ENCODE measurements around the gene LDLRAD2.
A peak's percentile ranks its signal among the peaks of the same experiment; 100 is the strongest.
"Not testable (repeated sequence)": the region's sequence is repeated elsewhere in the genome, so short reads cannot be mapped to it uniquely, and the experiment has no call there.

LDLRAD2 gene

DNA sequence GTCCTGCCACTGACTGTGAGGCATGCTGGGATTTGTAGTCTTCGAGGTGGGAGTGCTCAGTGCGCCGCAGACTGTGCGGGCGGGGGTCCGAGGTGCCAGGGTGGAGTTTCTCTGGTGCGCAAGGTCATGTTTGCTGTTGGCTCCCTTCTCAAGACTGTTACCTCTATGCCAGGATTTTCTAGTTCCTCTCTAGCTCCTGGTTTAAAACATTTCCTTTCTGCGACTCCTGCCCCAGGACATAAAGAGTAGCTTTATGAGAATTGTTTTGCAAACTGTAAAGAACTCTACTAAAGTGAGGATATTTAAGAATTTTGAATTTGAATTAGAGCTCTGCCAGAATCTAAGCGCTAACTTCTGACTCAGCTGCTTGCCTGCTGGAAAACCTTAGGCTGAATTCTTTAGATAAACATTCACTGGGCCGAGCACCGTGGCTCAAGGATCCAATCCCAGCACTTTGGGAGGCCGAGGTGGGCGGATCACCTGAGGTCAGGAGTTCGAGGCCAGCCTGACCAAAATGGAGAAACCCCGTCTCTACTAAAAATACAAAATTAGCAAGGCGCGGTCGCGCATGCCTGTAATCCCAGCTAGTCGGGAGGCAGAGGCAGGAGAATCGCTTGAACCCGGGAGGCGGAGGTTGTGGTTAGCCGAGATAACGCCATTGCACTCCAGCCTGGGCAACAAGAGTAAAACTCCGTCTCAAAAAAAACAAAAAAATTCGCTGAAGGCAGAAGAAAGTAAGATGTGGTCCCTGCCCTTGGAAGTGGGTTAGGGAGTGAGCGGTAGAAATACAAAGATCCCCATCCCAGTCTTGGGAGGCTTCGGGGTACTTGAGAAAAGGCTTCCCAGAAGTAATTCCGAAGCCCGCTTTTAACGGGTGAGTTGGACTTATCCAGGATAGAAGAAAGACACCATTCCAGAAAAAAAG, 28.1 kb upstream of the LDLRAD2 start:
- FAIRE-seq, result peak; percentile 77
- DNase-seq (ENCODE audit: low spot score), result peak; percentile 96

GRCh38 chr1:21785764-21786163, 26.3 kb upstream of the LDLRAD2 start:
- not testable (repeated sequence) for DNase-seq (ENCODE audit: low spot score); FAIRE-seq

DNA sequence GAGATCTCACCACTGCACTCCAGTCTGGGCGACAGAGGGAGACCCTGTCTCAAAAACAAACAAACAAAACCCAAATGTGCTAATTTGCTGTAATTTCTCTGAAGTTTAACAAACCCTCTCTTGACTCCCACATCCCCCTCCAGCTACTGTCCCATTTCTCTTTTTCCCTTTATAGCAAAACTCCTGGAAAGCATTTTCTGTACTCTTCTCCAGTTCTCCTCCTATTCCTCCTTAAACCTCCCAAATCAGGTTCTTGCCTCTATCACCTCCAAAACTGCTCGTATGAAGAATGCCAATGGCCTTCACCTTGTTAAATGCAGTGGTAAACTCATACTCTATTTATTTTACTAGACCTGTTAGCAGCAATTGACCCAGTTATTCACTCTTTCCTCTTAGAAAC, 25.4 kb upstream of the LDLRAD2 start:
- FAIRE-seq (no peak), DNase-seq (ENCODE audit: low spot score) (no peak)

DNA sequence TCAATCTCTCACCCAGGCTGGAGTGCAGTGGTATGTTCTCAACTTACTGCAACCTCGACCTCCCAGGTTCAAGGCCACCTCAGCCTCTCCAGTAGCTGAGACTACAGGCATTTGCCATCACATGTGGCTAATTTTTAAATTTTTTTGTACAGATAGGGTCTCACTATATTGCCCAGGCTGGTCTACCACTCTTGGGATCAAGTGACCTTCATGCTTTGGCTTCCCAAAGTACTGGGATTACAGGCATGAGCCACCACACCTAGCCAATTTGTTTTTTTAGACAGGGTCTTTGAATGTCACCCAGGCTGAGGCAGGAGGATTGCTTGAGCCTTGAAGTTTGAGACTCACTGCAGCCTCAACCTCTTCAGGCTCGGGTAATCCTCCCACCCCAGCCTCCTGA, 19.0 kb upstream of the LDLRAD2 start:
- FAIRE-seq, result no peak
- no peak for DNase-seq (ENCODE audit: low spot score)

DNA sequence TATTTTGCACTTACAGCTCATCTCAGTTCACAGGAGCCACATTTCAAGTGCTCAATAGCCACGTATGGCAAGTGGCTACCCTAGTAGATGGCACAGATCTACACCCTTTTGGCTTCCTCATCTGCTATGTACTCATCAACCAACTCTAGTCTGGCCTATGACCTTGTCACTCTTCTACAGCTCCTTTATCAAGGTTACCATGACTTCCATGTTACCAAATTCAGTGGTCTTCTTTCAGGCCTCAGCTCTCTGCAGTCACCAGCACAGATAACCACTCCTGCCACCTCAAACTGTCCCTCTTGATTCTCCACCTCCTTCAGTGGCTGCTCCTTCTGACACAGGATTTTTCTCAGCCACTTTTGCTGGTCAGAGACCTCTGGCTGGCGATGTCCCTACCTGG, 17.4 kb upstream of the LDLRAD2 start:
- no peak for DNase-seq (ENCODE audit: low spot score)
- no peak for FAIRE-seq

GRCh38 chr1:21795075-21795474, 17.0 kb upstream of the LDLRAD2 start:
- no peak for FAIRE-seq
- no peak for DNase-seq (ENCODE audit: low spot score)

DNA sequence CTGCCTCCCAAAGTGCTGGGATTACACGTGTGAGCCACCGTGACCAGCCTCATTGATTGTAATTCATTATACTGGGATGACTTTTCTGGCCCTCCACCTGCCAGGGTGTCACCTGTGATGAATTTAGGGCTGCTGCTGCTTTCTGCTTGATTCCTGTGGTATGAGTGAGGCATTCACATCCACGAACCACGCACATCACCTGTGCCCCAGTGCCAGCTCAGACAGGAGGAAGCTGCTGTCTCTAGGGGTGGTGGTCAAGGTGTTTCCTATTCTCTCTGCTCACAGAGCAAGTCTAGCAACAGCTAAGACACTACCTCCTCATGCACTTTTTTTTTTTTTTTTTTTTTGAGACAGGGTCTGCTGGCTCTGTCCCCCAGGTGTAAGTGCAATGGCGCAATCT, 12.3 kb upstream of the LDLRAD2 start:
- DNase-seq (ENCODE audit: low spot score) (no peak), FAIRE-seq (no peak)

DNA sequence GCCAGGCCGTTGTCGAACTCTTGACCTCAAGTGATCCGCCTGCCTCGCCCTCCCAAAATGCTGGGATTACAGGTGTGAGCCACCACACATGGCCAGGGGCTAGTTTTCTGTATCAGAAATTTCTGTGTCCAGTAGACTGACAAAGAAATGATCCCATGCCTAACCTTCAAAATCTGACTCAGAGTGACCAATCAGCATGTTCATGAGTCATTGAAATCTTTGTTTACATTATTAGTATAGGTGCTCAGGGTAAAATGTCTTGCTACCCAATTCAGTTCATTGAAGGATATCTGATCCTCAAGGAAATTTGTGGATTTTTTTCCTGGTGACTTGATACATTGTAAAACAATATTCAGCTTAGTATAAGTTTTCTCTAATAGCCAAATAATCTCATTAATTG, 11.0 kb upstream of the LDLRAD2 start:
- FAIRE-seq (peak; percentile 61), DNase-seq (ENCODE audit: low spot score) (peak; percentile 49)

DNA sequence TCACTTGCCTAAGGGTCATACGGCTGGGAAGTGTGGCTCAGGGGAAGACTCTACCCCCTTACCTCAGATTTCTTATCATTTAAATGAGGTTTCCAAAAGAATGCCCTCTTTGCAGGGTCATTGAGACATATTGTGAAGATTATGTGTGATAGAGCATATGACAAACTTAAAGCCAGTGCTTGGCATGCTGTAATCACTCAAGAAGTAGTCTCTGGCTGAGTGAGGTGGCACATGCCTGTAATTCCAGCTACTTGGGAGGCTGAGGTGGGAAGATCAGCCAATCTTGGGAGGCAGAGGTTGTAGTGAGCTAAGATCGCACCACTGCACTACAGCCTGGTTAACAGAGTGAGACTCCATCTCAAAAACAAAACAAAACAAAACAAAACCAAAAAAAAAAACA, 7.5 kb upstream of the LDLRAD2 start:
- no peak for DNase-seq (ENCODE audit: low spot score)
- no peak for FAIRE-seq

DNA sequence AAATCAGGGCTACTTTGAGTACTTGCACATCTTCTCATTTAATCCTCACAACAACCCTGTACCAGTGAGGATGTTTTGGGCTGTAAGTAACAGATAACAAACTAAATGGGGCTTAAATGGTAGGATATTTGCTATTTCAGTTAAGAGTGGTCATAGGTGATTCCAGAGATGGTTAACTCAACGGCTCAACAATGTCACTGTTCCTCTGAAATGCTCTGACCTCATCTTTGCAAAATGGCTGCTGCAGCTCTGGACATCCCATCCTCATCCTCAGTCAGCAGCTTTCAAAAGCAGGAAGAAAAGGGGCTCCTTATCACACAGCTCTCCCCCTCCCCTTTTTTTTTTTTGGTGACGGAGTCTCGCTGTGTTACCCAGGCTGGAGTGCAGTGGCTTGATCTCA, 1.5 kb downstream of the LDLRAD2 start:
- DNase-seq (ENCODE audit: low spot score), result no peak
- no peak for FAIRE-seq

GRCh38 chr1:21814241-21814918, 2.3 kb downstream of the LDLRAD2 start:
- no peak for DNase-seq (ENCODE audit: low spot score)
- no peak for FAIRE-seq

GRCh38 chr1:21814981-21815582, 3.0 kb downstream of the LDLRAD2 start:
- DNase-seq (ENCODE audit: low spot score) (no peak), FAIRE-seq (no peak)

DNA sequence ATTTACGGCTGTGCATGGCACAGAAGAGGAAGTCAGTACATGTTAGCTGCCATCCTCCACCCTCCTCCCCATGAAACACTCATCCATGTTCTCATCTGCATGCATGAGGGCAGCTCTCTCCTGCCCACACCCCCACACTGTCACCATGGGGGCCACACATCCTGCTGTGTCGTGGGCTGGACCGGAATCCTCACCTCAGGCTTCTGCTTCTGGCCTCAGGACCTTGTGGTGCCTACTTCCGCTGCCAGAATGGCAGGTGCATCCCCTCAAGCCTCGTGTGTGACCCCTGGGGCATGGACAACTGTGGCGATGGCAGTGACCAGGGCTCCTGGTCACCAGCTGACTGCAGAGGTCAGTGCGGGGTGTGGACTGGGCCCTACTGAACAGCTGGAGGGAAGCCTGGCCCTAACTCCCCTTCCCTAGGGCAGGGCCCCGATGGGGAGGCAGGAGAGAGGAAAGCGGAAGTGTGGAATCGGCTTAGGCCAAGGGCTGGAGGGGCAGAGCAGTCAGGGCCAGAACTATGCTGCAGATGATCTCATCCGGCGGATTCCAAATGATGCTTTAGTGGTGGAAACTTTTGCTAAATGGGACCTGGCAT, 3.8 kb downstream of the LDLRAD2 start:
- DNase-seq (ENCODE audit: low spot score) (no peak), FAIRE-seq (no peak)

DNA sequence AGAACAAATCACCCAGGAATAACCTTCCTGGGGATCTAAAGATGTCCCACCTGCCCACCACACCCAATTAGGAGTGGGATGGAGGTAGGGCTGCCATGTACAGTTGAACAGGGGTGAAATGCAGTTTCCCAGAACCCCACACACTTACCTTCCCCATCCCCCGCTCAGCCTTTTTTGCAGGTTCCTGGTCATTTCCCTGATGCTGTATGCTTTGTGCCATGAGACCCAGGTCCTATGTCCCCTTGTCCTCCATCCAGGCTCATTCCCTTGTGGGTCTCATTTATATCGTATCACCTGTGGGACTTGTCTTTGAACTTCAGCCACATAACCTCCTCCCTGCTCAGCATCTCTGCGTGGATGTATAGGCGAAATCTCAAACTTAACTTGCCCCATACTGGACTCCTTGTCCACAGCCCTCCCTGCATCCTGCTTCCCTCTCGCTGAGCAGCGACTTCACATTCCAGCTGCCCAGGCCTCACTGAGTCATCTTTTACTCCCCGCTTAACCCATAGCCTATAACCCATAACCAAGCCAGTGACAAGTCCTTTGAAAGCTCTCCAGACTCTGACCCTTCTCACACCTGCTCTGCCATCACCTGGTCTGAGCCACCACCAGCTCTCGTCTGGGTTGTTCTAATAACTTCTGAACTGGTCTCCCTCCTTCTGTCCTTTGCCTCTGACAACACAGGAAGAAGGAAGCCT, 4.7 kb downstream of the LDLRAD2 start:
- FAIRE-seq (peak; percentile 81), DNase-seq (ENCODE audit: low spot score) (peak; percentile 70)

- FAIRE-seq, result no peak
- no peak for DNase-seq (ENCODE audit: low spot score)
Observed at GRCh38 chr1:21818656-21819055, 6.6 kb downstream of the LDLRAD2 start.

- no peak for FAIRE-seq
Observed at GRCh38 chr1:21820597-21821232, 8.7 kb downstream of the LDLRAD2 start.

GRCh38 chr1:21821385-21822019, 9.4 kb downstream of the LDLRAD2 start:
- no peak for FAIRE-seq
- DNase-seq (ENCODE audit: low spot score), result no peak

More at GRCh38 chr1:21820597-21821232, 8.7 kb downstream of the LDLRAD2 start:
- DNase-seq (ENCODE audit: low spot score), result no peak

DNA sequence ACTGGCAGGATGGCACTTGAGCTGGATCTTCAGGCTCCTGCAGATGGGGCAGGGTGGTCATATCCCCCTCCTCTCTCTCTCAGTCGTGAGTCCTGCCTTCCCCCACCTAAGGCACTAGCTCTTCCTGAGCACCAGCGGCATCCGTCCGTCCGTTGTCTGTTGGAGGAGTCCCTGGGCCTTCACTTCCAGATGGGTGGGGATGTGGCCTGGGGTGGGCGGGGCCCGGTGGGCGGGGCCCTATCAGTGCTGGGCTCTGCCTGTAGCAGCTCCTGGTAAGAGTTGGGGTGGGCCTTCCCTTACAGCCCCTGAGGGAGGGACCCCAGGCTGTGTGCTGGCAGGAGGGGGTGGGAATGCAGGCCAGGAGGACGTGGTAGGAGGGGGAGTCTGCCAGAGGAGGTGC, 10.3 kb downstream of the LDLRAD2 start:
- no peak for FAIRE-seq
- no peak for DNase-seq (ENCODE audit: low spot score)

DNA sequence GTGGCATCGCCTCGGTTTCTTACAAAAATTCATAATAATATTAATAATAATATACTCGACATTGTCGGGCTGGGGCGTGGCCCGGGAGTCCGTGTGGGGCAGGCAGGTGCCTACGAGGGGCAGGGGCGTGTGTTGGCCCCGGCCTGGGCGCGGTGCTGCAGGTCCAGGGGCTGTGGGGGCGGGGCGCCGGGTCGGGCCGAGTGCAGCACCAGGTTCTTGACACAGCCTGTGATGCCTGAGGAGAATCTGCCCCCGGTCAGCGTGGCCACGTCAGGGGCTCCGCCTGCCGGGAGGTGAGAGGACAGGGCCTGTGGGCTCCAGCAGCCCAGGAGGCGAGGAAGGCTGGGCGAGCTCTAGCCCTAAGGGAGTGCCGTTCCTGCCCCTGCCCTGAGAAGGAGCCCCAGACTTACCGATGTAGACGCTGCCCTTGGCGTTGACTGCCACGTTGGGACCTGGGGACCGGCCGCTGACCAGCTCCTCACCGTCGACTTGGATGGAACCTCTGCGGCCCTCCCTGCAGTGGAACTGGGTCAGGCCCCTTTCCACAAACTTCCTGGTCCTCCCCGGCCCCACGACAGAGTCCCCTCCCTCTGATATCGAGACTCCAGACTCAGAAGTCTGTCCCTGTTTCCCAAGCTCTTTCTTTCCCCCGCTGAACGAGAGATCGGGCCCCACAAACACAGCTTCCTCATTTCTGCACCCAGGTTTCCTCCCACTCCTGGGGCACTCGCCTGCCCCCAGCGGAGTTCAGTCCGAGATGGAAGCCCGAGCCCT, 11.3 kb downstream of the LDLRAD2 start:
- DNase-seq (ENCODE audit: low spot score) (no peak), FAIRE-seq (no peak)

Data from RCC 7860 (cell line).